ENCODE results near the gene IL22RA2.
"Not testable (repeated sequence)": the region's sequence is repeated elsewhere in the genome, so short reads cannot be mapped to it uniquely, and the experiment has no call there.

Gene IL22RA2

GRCh38 chr6:137126875-137127485, 46.5 kb downstream of the IL22RA2 start:
- DNase-seq (ENCODE audit: extremely low read depth in 1 of 2, low read depth in 1 of 2), result no peak

GRCh38 chr6:137123078-137123477, 50.4 kb downstream of the IL22RA2 start:
- DNase-seq (ENCODE audit: extremely low read depth in 1 of 2, low read depth in 1 of 2), result no peak

GRCh38 chr6:137122612-137123011, 50.8 kb downstream of the IL22RA2 start:
- DNase-seq (ENCODE audit: extremely low read depth in 1 of 2, low read depth in 1 of 2), result no peak

- DNase-seq (ENCODE audit: extremely low read depth in 1 of 2, low read depth in 1 of 2), result no peak
Observed at GRCh38 chr6:137121401-137121997, 51.9 kb downstream of the IL22RA2 start.

GRCh38 chr6:137120748-137121147, 52.7 kb downstream of the IL22RA2 start:
- no peak for DNase-seq (ENCODE audit: extremely low read depth in 1 of 2, low read depth in 1 of 2)

GRCh38 chr6:137119196-137120104, 54.0 kb downstream of the IL22RA2 start:
- DNase-seq (ENCODE audit: extremely low read depth in 1 of 2, low read depth in 1 of 2), result no peak

GRCh38 chr6:137117581-137117980, 55.9 kb downstream of the IL22RA2 start:
- no peak for DNase-seq (ENCODE audit: extremely low read depth in 1 of 2, low read depth in 1 of 2)

GRCh38 chr6:137116807-137117206, 56.6 kb downstream of the IL22RA2 start:
- DNase-seq (ENCODE audit: extremely low read depth in 1 of 2, low read depth in 1 of 2), result no peak

GRCh38 chr6:137115658-137116057, 57.8 kb downstream of the IL22RA2 start:
- DNase-seq (ENCODE audit: extremely low read depth in 1 of 2, low read depth in 1 of 2), result no peak

- DNase-seq (ENCODE audit: extremely low read depth in 1 of 2, low read depth in 1 of 2), result no peak
Observed at GRCh38 chr6:137112067-137112355, 61.4 kb downstream of the IL22RA2 start.

GRCh38 chr6:137111296-137112066, 62.0 kb downstream of the IL22RA2 start:
- DNase-seq (ENCODE audit: extremely low read depth in 1 of 2, low read depth in 1 of 2), result no peak

- DNase-seq (ENCODE audit: extremely low read depth in 1 of 2, low read depth in 1 of 2), result no peak
Observed at GRCh38 chr6:137107767-137108105, 65.7 kb downstream of the IL22RA2 start.

GRCh38 chr6:137107047-137107766, 66.2 kb downstream of the IL22RA2 start:
- not testable (repeated sequence) for DNase-seq (ENCODE audit: extremely low read depth in 1 of 2, low read depth in 1 of 2)

- no peak for DNase-seq (ENCODE audit: extremely low read depth in 1 of 2, low read depth in 1 of 2)
Observed at GRCh38 chr6:137106183-137106582, 67.3 kb downstream of the IL22RA2 start.

- DNase-seq (ENCODE audit: extremely low read depth in 1 of 2, low read depth in 1 of 2), result no peak
Observed at GRCh38 chr6:137105375-137105774, 68.1 kb downstream of the IL22RA2 start.

- DNase-seq (ENCODE audit: extremely low read depth in 1 of 2, low read depth in 1 of 2), result no peak
Observed at GRCh38 chr6:137104926-137105325, 68.5 kb downstream of the IL22RA2 start.

GRCh38 chr6:137102851-137103492, 70.5 kb downstream of the IL22RA2 start:
- peak in 1 of 2 donors; percentile 24 for DNase-seq (ENCODE audit: extremely low read depth in 1 of 2, low read depth in 1 of 2)

GRCh38 chr6:137102050-137102848, 71.2 kb downstream of the IL22RA2 start:
- no peak for DNase-seq (ENCODE audit: extremely low read depth in 1 of 2, low read depth in 1 of 2)

GRCh38 chr6:137099689-137100403, 73.6 kb downstream of the IL22RA2 start:
- DNase-seq (ENCODE audit: extremely low read depth in 1 of 2, low read depth in 1 of 2), result no peak
